ENCODE results near the gene IL20.

DNA sequence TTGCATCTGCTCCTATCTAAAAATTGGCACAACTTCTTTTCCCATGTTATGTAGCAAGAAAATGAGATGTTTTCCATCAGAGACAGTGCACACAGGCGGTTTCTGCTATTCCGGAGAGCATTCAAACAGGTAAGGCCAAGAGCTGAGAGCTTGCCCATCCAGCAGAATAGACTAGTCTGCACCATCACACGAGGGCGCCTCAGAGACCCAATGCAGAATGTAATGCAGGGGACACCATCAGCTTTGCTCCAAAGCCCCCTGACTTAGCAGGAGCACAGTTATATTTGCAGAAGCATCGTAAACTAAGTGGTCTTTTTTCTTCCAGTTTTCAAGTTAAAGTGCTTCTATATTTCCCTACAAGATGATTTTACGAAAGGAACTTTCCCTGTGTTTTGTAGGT, 36.5 kb downstream of the IL20 start:
- TF ChIP-seq, protein P1, sequence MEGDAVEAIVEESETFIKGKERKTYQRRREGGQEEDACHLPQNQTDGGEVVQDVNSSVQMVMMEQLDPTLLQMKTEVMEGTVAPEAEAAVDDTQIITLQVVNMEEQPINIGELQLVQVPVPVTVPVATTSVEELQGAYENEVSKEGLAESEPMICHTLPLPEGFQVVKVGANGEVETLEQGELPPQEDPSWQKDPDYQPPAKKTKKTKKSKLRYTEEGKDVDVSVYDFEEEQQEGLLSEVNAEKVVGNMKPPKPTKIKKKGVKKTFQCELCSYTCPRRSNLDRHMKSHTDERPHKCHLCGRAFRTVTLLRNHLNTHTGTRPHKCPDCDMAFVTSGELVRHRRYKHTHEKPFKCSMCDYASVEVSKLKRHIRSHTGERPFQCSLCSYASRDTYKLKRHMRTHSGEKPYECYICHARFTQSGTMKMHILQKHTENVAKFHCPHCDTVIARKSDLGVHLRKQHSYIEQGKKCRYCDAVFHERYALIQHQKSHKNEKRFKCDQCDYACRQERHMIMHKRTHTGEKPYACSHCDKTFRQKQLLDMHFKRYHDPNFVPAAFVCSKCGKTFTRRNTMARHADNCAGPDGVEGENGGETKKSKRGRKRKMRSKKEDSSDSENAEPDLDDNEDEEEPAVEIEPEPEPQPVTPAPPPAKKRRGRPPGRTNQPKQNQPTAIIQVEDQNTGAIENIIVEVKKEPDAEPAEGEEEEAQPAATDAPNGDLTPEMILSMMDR (tag by site-specific recombination; IDR thresholded peaks at IDR 0.05): no peak
- TF ChIP-seq YY1 (tag by site-specific recombination; IDR thresholded peaks at IDR 0.05): no peak
- TF ChIP-seq ZNF488 (tag by site-specific recombination; IDR thresholded peaks at IDR 0.05): no peak
- TF ChIP-seq, protein P2, sequence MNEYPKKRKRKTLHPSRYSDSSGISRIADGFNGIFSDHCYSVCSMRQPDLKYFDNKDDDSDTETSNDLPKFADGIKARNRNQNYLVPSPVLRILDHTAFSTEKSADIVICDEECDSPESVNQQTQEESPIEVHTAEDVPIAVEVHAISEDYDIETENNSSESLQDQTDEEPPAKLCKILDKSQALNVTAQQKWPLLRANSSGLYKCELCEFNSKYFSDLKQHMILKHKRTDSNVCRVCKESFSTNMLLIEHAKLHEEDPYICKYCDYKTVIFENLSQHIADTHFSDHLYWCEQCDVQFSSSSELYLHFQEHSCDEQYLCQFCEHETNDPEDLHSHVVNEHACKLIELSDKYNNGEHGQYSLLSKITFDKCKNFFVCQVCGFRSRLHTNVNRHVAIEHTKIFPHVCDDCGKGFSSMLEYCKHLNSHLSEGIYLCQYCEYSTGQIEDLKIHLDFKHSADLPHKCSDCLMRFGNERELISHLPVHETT (tag by site-specific recombination; IDR thresholded peaks at IDR 0.05): no peak
- TF ChIP-seq TCF7L2 (IDR thresholded peaks at IDR 0.05; ENCODE audit: borderline replicate concordance, low read depth, low read length): no peak
- TF ChIP-seq, protein P3, sequence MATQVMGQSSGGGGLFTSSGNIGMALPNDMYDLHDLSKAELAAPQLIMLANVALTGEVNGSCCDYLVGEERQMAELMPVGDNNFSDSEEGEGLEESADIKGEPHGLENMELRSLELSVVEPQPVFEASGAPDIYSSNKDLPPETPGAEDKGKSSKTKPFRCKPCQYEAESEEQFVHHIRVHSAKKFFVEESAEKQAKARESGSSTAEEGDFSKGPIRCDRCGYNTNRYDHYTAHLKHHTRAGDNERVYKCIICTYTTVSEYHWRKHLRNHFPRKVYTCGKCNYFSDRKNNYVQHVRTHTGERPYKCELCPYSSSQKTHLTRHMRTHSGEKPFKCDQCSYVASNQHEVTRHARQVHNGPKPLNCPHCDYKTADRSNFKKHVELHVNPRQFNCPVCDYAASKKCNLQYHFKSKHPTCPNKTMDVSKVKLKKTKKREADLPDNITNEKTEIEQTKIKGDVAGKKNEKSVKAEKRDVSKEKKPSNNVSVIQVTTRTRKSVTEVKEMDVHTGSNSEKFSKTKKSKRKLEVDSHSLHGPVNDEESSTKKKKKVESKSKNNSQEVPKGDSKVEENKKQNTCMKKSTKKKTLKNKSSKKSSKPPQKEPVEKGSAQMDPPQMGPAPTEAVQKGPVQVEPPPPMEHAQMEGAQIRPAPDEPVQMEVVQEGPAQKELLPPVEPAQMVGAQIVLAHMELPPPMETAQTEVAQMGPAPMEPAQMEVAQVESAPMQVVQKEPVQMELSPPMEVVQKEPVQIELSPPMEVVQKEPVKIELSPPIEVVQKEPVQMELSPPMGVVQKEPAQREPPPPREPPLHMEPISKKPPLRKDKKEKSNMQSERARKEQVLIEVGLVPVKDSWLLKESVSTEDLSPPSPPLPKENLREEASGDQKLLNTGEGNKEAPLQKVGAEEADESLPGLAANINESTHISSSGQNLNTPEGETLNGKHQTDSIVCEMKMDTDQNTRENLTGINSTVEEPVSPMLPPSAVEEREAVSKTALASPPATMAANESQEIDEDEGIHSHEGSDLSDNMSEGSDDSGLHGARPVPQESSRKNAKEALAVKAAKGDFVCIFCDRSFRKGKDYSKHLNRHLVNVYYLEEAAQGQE (tag by site-specific recombination; IDR thresholded peaks at IDR 0.05): no peak
- TF ChIP-seq ZNF280C (tag by site-specific recombination; IDR thresholded peaks at IDR 0.05): no peak
- no peak for TF ChIP-seq HOXD13 (CRISPR knock-in tag; IDR thresholded peaks at IDR 0.05; ENCODE audit: borderline replicate concordance)
- no peak for TF ChIP-seq ZNF274 (IDR thresholded peaks at IDR 0.05; ENCODE audit: low read length)
- no peak for TF ChIP-seq ZNF274 (tag by site-specific recombination; IDR thresholded peaks at IDR 0.05; ENCODE audit: borderline replicate concordance)

Data from HEK293 (cell line).